Nephron (organoid): ENCODE results near the gene DHX16.

Experiments
- H3K27ac Mint-ChIP-seq, 3 experiments: 2 replicates each; pipeline ENCODE4 v1.8.0; 2020; ENCODE audit warnings: mixed read lengths in 3 of 3, mild to moderate bottlenecking in 2 of 3, moderate library complexity in 1 of 3
- H3K27me3 Mint-ChIP-seq: 2 replicates; pipeline ENCODE4 v1.8.0; 2021; ENCODE audit warnings: low read depth, mild to moderate bottlenecking, moderate library complexity, mixed read lengths
- H3K36me3 Mint-ChIP-seq: 2 replicates; pipeline ENCODE4 v1.8.0; 2020; ENCODE audit warnings: low read depth, mixed read lengths
- H3K4me1 Mint-ChIP-seq: 2 replicates; pipeline ENCODE4 v1.8.0; 2020; ENCODE audit warnings: mixed read lengths
- H3K4me3 Mint-ChIP-seq, 3 experiments: 2 replicates each; pipeline ENCODE4 v1.8.0; 2020; ENCODE audit warnings: mild to moderate bottlenecking in 3 of 3, mixed read lengths in 3 of 3, moderate library complexity in 2 of 3
- H3K9me3 Mint-ChIP-seq: 2 replicates; pipeline ENCODE4 v1.8.0; 2020; ENCODE audit warnings: mixed read lengths
- CTCF ChIP-seq, 3 experiments: fragments of 200-600 bp; sonication (generic); IDR thresholded peaks; one replicate each; pipeline ENCODE4 v1.5.0; 2021; ENCODE audit warnings: antibody characterized with exemption in 3 of 3; ENCODE audit not compliant: unreplicated experiment in 3 of 3

The DHX16 gene

GRCh38 chr6:30690403-30691207, 17.8 kb upstream of the DHX16 start, which contains the start of gene NRM:
Gene NRM (minus strand): TSS chr6:30690984. CDS start chr6:30690974, 10 bp downstream.
- Mint-ChIP-seq H3K27ac (peak within 1 kb of the TSS; percentile 94 to 96 (median 95)), H3K36me3 (no peaks in the 10 kb centered on the region), H3K4me1 (peaks cover 51% of the 10 kb centered on the region), H3K27me3 (peaks cover 3% of the 10 kb centered on the region), H3K4me3 (peak within 1 kb of the TSS; percentile 93 to 96 (median 94)), H3K9me3 (no peaks in the 10 kb centered on the region)
- TF ChIP-seq CTCF (IDR thresholded peaks at IDR 0.05; ENCODE audit: unreplicated experiment in 3 of 3), result no peak

- Mint-ChIP-seq H3K4me3 (peak overlapping the region; percentile 93 to 96 (median 94)), H3K9me3 (no peaks in the 10 kb centered on the region), H3K27me3 (peaks cover 3% of the 10 kb centered on the region), H3K27ac (peak overlapping the region; percentile 94 to 96 (median 95)), H3K4me1 (peaks cover 58% of the 10 kb centered on the region), H3K36me3 (peaks cover 4% of the 10 kb centered on the region)
- no peak for TF ChIP-seq CTCF (IDR thresholded peaks at IDR 0.05; ENCODE audit: unreplicated experiment in 3 of 3)
These were observed 17.2 kb upstream of the DHX16 start for GRCh38 chr6:30689985-30690384.

- peak overlapping the region; percentile 94 to 96 (median 95) for H3K27ac Mint-ChIP-seq
- peaks cover 5% of the 10 kb centered on the region for H3K36me3 Mint-ChIP-seq
- no peaks in the 10 kb centered on the region for H3K9me3 Mint-ChIP-seq
- peaks cover 3% of the 10 kb centered on the region for H3K27me3 Mint-ChIP-seq
- H3K4me1 Mint-ChIP-seq, result peaks cover 63% of the 10 kb centered on the region
- peak overlapping the region; percentile 96 to 98 (median 97) for H3K4me3 Mint-ChIP-seq
- TF ChIP-seq CTCF (IDR thresholded peaks at IDR 0.05; ENCODE audit: unreplicated experiment in 3 of 3), result no peak
These were observed 16.4 kb upstream of the DHX16 start for GRCh38 chr6:30689022-30689865.

GRCh38 chr6:30688569-30688968, 15.8 kb upstream of the DHX16 start:
- Mint-ChIP-seq H3K4me1 (peaks cover 70% of the 10 kb centered on the region), H3K36me3 (peaks cover 5% of the 10 kb centered on the region), H3K9me3 (no peaks in the 10 kb centered on the region), H3K27ac (peak overlapping the region; percentile 94 to 96 (median 94)), H3K27me3 (peaks cover 3% of the 10 kb centered on the region), H3K4me3 (peak overlapping the region; percentile 96 to 98 (median 97))
- no peak for TF ChIP-seq CTCF (IDR thresholded peaks at IDR 0.05; ENCODE audit: unreplicated experiment in 3 of 3)

GRCh38 chr6:30687659-30688431, 15.0 kb upstream of the DHX16 start:
- Mint-ChIP-seq H3K4me3 (peak overlapping the region; percentile 96 to 98 (median 97)), H3K9me3 (no peaks in the 10 kb centered on the region), H3K27ac (peak overlapping the region; percentile 94 to 96 (median 94)), H3K4me1 (peaks cover 77% of the 10 kb centered on the region), H3K36me3 (peaks cover 5% of the 10 kb centered on the region), H3K27me3 (peaks cover 3% of the 10 kb centered on the region)
- TF ChIP-seq CTCF (IDR thresholded peaks at IDR 0.05; ENCODE audit: unreplicated experiment in 3 of 3), result no peak
